SKM-1 treated with dmso at 0.1 percent for 144 hours (cell line): ENCODE measurements around the gene KIR2DL3.
"Not testable (repeated sequence)": the region's sequence is repeated elsewhere in the genome, so short reads cannot be mapped to it uniquely, and the experiment has no call there.

Experiments
- DNase-seq: peaks from one replicate; lab custom pipeline; 2025; ENCODE audit not compliant: unreplicated experiment; lab: John Stamatoyannopoulos, UW

KIR2DL3 gene

DNA sequence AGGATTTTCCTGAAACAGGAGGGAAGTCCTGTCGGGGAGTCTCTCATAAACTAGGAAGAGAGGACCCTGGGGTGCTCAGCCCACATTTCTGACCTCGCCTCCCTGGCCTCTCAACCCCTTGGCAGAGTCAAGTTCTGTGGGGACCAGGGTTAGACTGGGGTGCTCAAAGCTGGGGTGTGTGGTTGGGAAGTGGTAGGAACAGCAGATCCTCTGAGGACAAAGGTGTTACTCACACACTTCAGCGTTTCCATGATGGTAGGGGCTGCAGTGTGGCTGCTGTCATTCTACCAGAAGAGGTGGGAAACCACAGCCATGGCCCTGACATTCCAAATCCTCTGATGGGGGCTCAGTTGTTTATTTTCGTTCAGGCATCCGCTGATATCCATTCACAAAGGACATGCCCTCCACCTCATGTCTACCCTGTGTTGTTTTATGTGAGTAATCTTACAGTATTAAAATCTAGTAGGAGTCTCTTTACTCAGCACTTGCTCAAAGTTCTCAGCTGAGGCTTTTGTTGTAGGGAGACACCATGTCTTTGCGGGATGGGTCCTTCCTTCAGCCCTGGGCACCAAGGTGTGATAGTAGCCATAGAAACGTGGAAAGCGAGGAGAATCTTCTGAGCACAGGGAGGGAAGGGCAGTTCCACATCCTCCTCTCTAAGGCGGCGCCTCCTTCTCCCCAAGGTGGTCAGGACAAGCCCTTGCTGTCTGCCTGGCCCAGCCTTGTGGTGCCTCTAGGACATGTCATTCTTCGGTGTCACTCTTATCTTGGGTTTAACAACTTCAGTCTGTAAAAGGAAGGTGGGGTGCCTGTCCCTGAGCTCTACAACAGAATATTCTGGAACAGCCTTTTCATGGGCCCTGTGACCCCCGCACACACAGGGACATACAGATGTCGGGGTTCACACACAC is 1.5 kb downstream of the KIR2DL3 start:
- DNase-seq = no peak

DNA sequence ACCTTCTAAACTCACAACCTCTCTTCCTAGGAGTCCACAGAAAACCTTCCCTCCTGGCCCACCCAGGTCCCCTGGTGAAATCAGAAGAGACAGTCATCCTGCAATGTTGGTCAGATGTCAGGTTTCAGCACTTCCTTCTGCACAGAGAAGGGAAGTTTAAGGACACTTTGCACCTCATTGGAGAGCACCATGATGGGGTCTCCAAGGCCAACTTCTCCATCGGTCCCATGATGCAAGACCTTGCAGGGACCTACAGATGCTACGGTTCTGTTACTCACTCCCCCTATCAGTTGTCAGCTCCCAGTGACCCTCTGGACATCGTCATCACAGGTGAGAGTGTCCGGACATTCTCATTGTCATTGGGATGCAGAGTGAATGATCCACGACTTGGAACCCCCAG is 3.6 kb downstream of the KIR2DL3 start:
- not testable (repeated sequence) for DNase-seq

DNA sequence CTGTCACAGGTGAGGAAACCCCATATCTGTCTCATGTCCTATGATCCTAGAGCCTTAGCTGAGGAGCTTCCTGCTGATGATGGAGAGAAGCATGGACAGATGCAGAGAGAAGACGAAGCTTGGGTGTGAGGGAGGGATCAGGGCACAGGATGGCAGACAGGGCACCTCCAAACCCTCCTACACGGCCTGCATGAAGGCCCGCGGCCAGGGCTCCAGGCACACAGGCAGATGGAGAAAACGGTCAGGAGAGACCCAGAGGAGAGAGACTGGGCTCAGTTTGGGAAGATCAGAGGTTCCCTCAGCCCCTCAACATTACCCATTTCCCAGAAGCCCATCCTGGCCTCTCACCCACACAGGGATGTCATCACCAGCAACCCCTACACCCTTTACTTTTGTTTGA is 5.8 kb downstream of the KIR2DL3 start:
- not testable (repeated sequence) for DNase-seq

DNA sequence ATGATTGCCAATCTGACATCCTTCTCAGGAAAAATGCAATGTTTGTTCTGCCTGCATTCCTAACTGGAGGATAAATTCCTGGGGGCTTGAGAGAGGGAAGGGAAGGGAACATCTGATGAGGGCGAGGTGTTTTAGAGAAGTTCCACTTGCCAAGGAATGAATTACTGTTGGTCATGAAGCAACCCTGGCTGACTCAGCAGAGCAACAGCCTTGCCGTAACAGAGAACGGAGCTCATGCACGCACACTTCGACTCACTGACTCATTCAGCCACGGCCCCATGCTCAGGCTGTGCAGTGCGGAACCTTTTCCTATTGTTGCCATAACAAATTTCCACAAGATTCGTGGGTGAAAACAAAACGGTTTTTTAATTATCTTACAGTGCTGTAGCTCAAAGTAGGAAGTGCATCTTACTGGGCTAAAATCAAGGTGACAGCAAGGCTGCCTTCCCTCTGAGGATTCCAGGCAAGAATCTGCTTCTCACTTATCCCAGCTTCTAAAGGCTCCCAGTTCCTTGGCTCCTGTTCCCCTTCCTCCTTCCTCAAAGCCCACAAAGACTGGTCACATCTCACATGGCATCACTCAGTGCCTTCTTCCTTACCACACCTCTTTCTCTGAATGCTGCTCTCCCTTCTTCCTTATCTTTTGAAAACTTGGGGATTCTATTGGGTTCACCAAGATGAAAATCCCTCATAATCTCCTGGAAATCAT is 9.5 kb downstream of the KIR2DL3 start:
- DNase-seq = peak; percentile 9

DNA sequence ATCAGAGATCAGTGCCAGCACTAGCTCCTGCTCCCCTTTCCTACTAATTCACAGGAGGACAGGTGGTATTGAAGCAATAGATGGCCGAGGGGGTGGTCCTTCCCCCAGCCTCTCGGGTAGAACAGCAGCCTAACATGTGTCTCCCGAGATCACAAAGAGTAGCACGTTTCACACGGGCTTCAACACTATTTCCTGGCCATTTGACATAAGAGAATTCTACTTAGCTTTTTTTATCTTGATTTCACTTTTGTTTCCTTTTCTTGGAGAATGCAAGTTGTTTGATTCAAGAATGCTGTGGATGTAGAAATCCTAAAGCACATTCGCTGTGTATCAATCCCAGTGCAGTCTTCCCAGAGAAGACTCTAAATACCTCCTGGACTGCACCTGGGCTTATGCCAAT is 12.0 kb downstream of the KIR2DL3 start:
- not testable (repeated sequence) for DNase-seq

- not testable (repeated sequence) for DNase-seq
Observed at GRCh38 chr19:54756204-54757110, 18.1 kb downstream of the KIR2DL3 start.

GRCh38 chr19:54758577-54758976 is 20.3 kb downstream of the KIR2DL3 start:
- not testable (repeated sequence) for DNase-seq

GRCh38 chr19:54764219-54764618 is 25.9 kb downstream of the KIR2DL3 start:
- peak; percentile 23 for DNase-seq

DNA sequence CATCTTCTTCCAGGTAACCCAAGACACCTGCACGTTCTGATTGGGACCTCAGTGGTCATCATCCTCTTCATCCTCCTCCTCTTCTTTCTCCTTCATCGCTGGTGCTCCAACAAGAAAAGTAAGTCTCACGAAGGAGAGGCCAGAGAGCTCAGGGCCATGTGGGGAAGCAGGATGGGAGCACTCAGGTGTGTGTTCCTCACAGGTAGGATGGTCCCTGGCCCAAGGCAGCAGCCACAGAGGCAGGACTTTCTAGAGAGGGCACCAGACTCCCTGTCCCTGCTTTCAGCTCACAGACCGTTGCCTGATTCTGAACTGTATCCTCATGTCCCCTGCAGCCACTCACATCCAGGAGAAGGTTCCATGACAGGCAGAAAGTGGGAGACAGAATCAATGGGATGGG is 28.2 kb downstream of the KIR2DL3 start:
- not testable (repeated sequence) for DNase-seq

- not testable (repeated sequence) for DNase-seq
Observed at GRCh38 chr19:54769646-54770045, 31.3 kb downstream of the KIR2DL3 start, which contains the start of gene KIR2DL1. TSS of gene KIR2DL1 (plus strand) at chr19:54769793. CDS start at chr19:54769851, 58 bp downstream.

DNA sequence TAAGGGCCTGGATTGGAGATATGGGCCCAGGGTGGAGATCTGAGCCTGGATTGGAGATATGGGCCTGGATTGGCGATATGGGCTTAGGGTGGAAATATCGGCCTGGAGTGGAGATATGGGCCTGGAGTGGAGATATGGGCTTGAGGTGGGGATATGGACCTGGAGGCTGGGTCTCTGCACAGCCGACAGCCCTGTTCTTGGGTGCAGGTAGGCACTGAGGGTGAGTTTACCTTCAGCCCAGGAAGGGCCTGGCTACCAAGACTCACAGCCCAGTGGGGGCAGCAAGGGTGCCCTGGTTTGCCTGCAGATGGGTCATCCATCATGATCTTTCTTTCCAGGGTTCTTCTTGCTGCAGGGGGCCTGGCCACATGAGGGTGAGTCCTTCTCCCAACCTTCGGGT is 32.2 kb downstream of the KIR2DL3 start:
- DNase-seq = not testable (repeated sequence)

GRCh38 chr19:54771018-54771960 is 33.0 kb downstream of the KIR2DL3 start:
- not testable (repeated sequence) for DNase-seq

DNA sequence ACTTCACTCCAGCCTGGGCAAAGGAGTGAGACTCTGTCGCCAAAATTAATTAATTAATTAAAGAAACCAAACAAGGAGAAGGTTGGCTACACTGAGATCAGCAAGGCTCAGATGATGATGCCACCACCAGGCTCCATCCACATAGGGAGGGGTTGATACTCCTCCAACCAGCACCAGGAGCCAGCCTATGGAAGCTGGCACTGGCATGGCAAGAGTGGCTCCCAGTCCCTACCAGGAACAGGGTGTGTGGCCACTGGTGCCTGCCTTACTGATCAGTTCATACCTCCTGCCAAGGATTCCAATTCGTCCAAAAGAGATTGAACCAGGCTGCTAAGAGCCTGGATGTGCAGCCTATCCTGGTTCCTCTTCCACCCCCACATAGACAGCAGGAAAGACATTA is 34.4 kb downstream of the KIR2DL3 start:
- not testable (repeated sequence) for DNase-seq

GRCh38 chr19:54775095-54775815 is 36.9 kb downstream of the KIR2DL3 start:
- DNase-seq = not testable (repeated sequence)

DNA sequence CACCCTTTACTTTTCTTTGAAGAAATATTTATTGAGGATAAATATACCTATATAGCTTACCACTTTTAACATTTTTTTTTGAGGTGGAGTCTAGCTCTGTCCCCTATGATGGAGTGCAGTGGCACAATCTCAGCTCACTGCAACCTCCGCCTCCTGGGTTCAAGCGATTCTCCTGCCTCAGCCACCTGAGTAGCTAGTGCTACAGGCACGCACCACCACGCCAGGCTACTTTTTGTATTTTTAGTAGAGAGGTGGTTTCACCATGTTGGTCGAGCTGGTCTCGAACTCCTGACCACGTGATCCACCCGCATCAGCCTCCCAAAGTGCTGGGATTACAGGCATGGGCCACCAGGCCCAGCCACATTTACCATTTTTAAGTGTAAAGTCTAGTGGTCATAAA is 37.5 kb downstream of the KIR2DL3 start:
- DNase-seq = not testable (repeated sequence)

DNA sequence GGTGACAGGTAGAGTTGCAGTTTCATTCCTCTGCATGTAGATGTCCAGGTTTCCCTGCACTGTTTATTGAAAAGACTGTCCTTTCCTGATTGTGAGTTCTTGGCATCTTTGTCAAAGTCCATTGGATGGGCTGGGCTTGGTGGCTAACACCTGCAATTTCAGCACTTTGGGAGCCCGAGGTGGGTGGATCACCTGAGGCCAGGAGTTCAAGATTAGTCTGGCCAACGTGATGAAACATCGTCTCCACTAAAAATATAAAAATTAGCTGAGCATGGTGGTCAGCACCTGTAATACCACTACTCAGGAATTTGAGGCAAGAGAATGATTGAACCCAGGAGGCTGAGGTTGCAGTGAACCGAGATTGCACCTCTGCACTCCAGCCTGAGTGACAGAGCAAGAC is 39.5 kb downstream of the KIR2DL3 start:
- DNase-seq = not testable (repeated sequence)

GRCh38 chr19:54778896-54779295 is 40.6 kb downstream of the KIR2DL3 start:
- not testable (repeated sequence) for DNase-seq

GRCh38 chr19:54782916-54783315 is 44.6 kb downstream of the KIR2DL3 start:
- not testable (repeated sequence) for DNase-seq
